ENCODE measurements around the gene ADAM19.
A peak's percentile ranks its signal among the peaks of the same experiment; 100 is the strongest.

ADAM19 gene

GRCh38 chr5:157575381-157576020 lies at the start of gene ADAM19:
Gene ADAM19, minus strand, starts transcription at chr5:157575775. Its CDS starts 79 bp downstream, at chr5:157575696.
- no peak for DNase-seq (ENCODE audit: low spot score)

- no peak for DNase-seq (ENCODE audit: low spot score)
These were observed 48.6 kb upstream of the ADAM19 start for GRCh38 chr5:157624144-157624543.

- DNase-seq (ENCODE audit: low spot score), result no peak
These were observed 45.2 kb upstream of the ADAM19 start for GRCh38 chr5:157620776-157621175.

GRCh38 chr5:157618191-157618765 lies 42.7 kb upstream of the ADAM19 start:
- DNase-seq (ENCODE audit: low spot score), result no peak

- DNase-seq (ENCODE audit: low spot score), result no peak
These were observed 41.2 kb upstream of the ADAM19 start for GRCh38 chr5:157616785-157617184.

GRCh38 chr5:157613385-157614245 lies 38.0 kb upstream of the ADAM19 start:
- DNase-seq (ENCODE audit: low spot score), result no peak

GRCh38 chr5:157612581-157612980 lies 37.0 kb upstream of the ADAM19 start:
- no peak for DNase-seq (ENCODE audit: low spot score)

GRCh38 chr5:157611571-157612476 lies 36.2 kb upstream of the ADAM19 start:
- DNase-seq (ENCODE audit: low spot score), result no peak

GRCh38 chr5:157610990-157611389 lies 35.4 kb upstream of the ADAM19 start:
- DNase-seq (ENCODE audit: low spot score), result no peak

- DNase-seq (ENCODE audit: low spot score), result no peak
These were observed 33.5 kb upstream of the ADAM19 start for GRCh38 chr5:157608972-157609565.

GRCh38 chr5:157607371-157608161 lies 32.0 kb upstream of the ADAM19 start:
- no peak for DNase-seq (ENCODE audit: low spot score)

GRCh38 chr5:157606046-157606445 lies 30.5 kb upstream of the ADAM19 start:
- DNase-seq (ENCODE audit: low spot score), result no peak

GRCh38 chr5:157603333-157604190 lies 28.0 kb upstream of the ADAM19 start:
- DNase-seq (ENCODE audit: low spot score), result peak; percentile 74

- DNase-seq (ENCODE audit: low spot score), result no peak
These were observed 26.9 kb upstream of the ADAM19 start for GRCh38 chr5:157602505-157602904.

- no peak for DNase-seq (ENCODE audit: low spot score)
These were observed 24.7 kb upstream of the ADAM19 start for GRCh38 chr5:157600252-157600651.

- DNase-seq (ENCODE audit: low spot score), result no peak
These were observed 24.0 kb upstream of the ADAM19 start for GRCh38 chr5:157599565-157599964.

- no peak for DNase-seq (ENCODE audit: low spot score)
These were observed 22.9 kb upstream of the ADAM19 start for GRCh38 chr5:157598350-157598936.

GRCh38 chr5:157597277-157597676 lies 21.7 kb upstream of the ADAM19 start:
- DNase-seq (ENCODE audit: low spot score), result no peak

GRCh38 chr5:157596487-157596886 lies 20.9 kb upstream of the ADAM19 start:
- no peak for DNase-seq (ENCODE audit: low spot score)
